Naive thymus-derived CD4-positive, alpha-beta T cell (primary cell): ENCODE data around the gene WWOX. TPM values are rescaled to one million over a fixed set of nuclear protein-coding genes. Genes with fewer than 3 reads are reported as not detected.
A peak's percentile ranks its signal among the peaks of the same experiment; 100 is the strongest.

Experiments used
- ATAC-seq: fragments of 150-1000 bp; cut with Tn5 transposase; 2 replicates; pipeline ENCODE4 v1.10.0; 2021; ENCODE audit warnings: mild to moderate bottlenecking, moderate library complexity
- CTCF ChIA-PET: fragments of 350-600 bp; sonication (Branson Sonifier 250); formaldehyde crosslinking; loops from one replicate; lab custom pipeline; 2021; ENCODE audit warnings: antibody characterized with exemption; lab: Charles Lee
- POLR2A ChIA-PET: fragments of 350-600 bp; sonication (Branson Sonifier 250); formaldehyde crosslinking; loops from one replicate; lab custom pipeline; 2021; ENCODE audit warnings: antibody characterized with exemption, inconsistent platforms; lab: Charles Lee
- DNase-seq, 9 donors: peaks; one replicate each; pipeline versions ENCODE4 v3.0.0 to v3.0.0-alpha.2; 2020 to 2022; ENCODE audit warnings: mixed read lengths in 1 of 9
- H3K27ac ChIP-seq: one replicate; pipeline ENCODE4 v1.7.0; 2013; ENCODE audit warnings: mild to moderate bottlenecking, low read depth, low read length, moderate library complexity
- H3K27me3 ChIP-seq, 2 donors: one replicate each; pipeline ENCODE4 v1.7.0; 2013; ENCODE audit warnings: low read length in 2 of 2, mild to moderate bottlenecking in 2 of 2, moderate library complexity in 2 of 2; ENCODE audit not compliant: control insufficient read depth in 2 of 2, insufficient read depth in 2 of 2
- H3K36me3 ChIP-seq, 3 experiments: 1 replicate in 2 of 3; 2 replicates in 1 of 3; pipeline ENCODE4 v1.7.0; 2013; ENCODE audit warnings: low read length in 3 of 3, mild to moderate bottlenecking in 3 of 3, moderate library complexity in 1 of 3; ENCODE audit not compliant: insufficient read depth in 3 of 3, control insufficient read depth in 2 of 3
- H3K4me1 ChIP-seq, 2 donors: one replicate each; pipeline ENCODE4 v1.7.0; 2013; ENCODE audit warnings: low read length in 2 of 2, mild to moderate bottlenecking in 2 of 2, moderate library complexity in 1 of 2; ENCODE audit not compliant: control insufficient read depth in 2 of 2, insufficient read depth in 2 of 2
- H3K4me3 ChIP-seq: 2 replicates; pipeline ENCODE4 v1.7.0; 2013; ENCODE audit warnings: mild to moderate bottlenecking, low read length
- H3K9me3 ChIP-seq, 3 experiments: 1 replicate in 2 of 3; 2 replicates in 1 of 3; pipeline ENCODE4 v1.7.0; 2013; ENCODE audit warnings: low read length in 3 of 3; ENCODE audit not compliant: control insufficient read depth in 2 of 3
- H3K27ac Mint-ChIP-seq, 9 donors: one replicate each; pipeline ENCODE4 v1.8.0; 2020 to 2022; ENCODE audit warnings: mixed read lengths in 9 of 9, mild to moderate bottlenecking in 8 of 9, moderate library complexity in 5 of 9, inconsistent platforms in 2 of 9
- H3K27me3 Mint-ChIP-seq, 5 donors: one replicate each; pipeline ENCODE4 v1.8.0; 2021 to 2022; ENCODE audit warnings: mixed read lengths in 5 of 5, mild to moderate bottlenecking in 1 of 5
- H3K36me3 Mint-ChIP-seq, 5 donors: one replicate each; pipeline ENCODE4 v1.8.0; 2020 to 2022; ENCODE audit warnings: mixed read lengths in 5 of 5, mild to moderate bottlenecking in 3 of 5, inconsistent platforms in 1 of 5
- H3K4me1 Mint-ChIP-seq, 7 donors: one replicate each; pipeline ENCODE4 v1.8.0; 2020 to 2022; ENCODE audit warnings: mixed read lengths in 7 of 7, mild to moderate bottlenecking in 3 of 7, inconsistent platforms in 1 of 7
- H3K4me3 Mint-ChIP-seq, 10 donors: one replicate each; pipeline ENCODE4 v1.8.0; 2020 to 2022; ENCODE audit warnings: mild to moderate bottlenecking in 10 of 10, mixed read lengths in 10 of 10, moderate library complexity in 6 of 10, inconsistent platforms in 2 of 10
- H3K9me3 Mint-ChIP-seq, 11 donors: one replicate each; pipeline ENCODE4 v1.8.0; 2020 to 2022; ENCODE audit warnings: mixed read lengths in 11 of 11, mild to moderate bottlenecking in 4 of 11, inconsistent platforms in 1 of 11, moderate library complexity in 1 of 11
- intact Hi-C, 2 donors: fragments of 100-400 bp; cut with micrococcal nuclease; formaldehyde crosslinking; loops; one replicate each; pipeline ENCODE4 v1.15.1; 2023
- polyA plus RNA-seq, 2 donors: library from polyadenylated mRNA; unstranded; fragments of 300-500 nt; fragmentation: Illumina TruSeq; gene quantifications; one replicate each; pipeline ENCODE4 v1.2.3, GENCODE V29; 2021
- total RNA-seq, 6 experiments: library from RNA in 5 of 6; stranded (reverse) in 5 of 6; gene quantifications; 1 replicate in 5 of 6; 2 replicates in 1 of 6; pipeline ENCODE4 v1.2.3 and lab custom pipeline; 2021 to 2026

Gene WWOX
- total and polyA plus RNA-seq, 7 experiments from 2014 or later, result 13.8 to 31.1 (median 20.8) TPM

DNA sequence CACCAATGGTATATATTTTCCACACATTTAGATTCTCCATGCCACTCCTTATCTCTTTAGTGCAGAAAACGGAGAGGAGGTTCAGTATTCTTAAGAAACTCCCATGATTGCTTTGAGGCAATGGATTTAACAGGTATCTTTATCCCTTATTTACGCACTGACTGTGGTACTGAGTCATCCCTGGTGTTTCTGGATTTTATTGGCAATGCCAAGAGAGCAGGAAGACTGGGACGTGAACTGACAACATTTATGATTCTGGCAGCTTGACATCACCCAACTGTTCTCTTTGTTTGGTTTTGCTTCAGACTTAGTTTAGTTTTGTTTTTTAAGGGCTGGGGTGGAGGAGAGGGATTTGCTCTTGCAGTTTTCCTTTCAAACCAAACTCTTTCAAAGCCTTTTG, 131.4 kb downstream of the WWOX start:
- Mint-ChIP-seq H3K27me3 (no peaks in the 10 kb centered on the region), H3K27ac (no peak overlapping the region), H3K36me3 (no peaks in the 10 kb centered on the region), H3K9me3 (no peaks in the 10 kb centered on the region), H3K4me3 (no peak overlapping the region), H3K4me1 (peaks cover 0 to 6% (median 4%) of the 10 kb centered on the region in 7 donors)
- no peaks in the 10 kb centered on the region for H3K36me3 ChIP-seq
- no peaks in the 10 kb centered on the region for H3K4me1 ChIP-seq
- DNase-seq, result no peak
- H3K4me3 ChIP-seq, result no peak overlapping the region
- H3K27ac ChIP-seq, result no peak overlapping the region
- ChIA-PET POLR2A (no interaction called here), CTCF (no interaction called here)
- H3K9me3 ChIP-seq, result no peaks in the 10 kb centered on the region
- no peak for ATAC-seq
- intact Hi-C loops, result no loop called here
- no peaks in the 10 kb centered on the region for H3K27me3 ChIP-seq

DNA sequence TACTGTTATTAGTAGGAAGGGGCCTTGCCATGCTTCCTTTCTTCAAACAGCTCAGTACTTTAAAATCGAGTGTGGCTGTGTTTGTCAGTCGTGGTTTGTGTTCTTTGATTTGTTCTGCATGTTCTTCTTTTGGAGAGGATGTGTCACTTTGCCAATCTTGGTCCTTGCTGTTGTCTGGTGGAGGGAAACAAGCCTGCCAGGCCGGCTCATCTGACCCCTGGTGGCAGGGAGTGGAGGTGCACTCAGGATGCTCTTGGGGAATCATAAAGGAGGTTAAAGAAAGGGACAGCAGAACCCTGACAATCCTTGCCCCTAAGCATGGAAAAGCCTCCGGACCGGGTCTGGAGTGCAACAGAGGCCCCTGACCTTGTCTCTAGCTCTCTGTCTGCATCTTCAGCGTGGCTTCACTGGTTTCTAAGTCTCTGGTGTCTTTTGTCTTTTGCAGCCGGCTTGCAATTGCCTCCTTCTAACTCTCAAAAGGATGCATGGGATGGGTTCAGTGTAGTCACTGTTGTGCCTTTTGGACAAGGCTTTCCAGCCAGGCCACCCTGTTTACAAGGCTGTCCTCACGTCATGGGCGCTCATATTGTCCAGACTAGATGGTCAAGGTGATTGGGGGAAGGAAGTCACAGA, 135.8 kb downstream of the WWOX start:
- no peak overlapping the region for H3K27ac Mint-ChIP-seq
- DNase-seq (peak; percentile 18 to 67 (median 49)), ATAC-seq (peak; percentile 80)
- no peaks in the 10 kb centered on the region for H3K36me3 ChIP-seq
- no peaks in the 10 kb centered on the region for H3K27me3 Mint-ChIP-seq
- CTCF ChIA-PET, result interaction anchor here (1.3 kb wide), 1 partner anchor 14 kb away, joined by 4 read pairs; no protein-coding TSS in a partner anchor
- peaks cover 0 to 6% (median 4%) of the 10 kb centered on the region in 7 donors for H3K4me1 Mint-ChIP-seq
- POLR2A ChIA-PET, result no interaction called here
- no peaks in the 10 kb centered on the region for H3K27me3 ChIP-seq
- H3K4me3 ChIP-seq, result no peak overlapping the region
- intact Hi-C loops, result loop anchor here (1.0 to 5.0 kb wide), 3 partner anchors 112 to 1367 kb away; partner anchors contain the start of gene MAF (in 1 of the 2)
- H3K4me1 ChIP-seq, result no peaks in the 10 kb centered on the region
- no peak overlapping the region for H3K27ac ChIP-seq
- H3K9me3 Mint-ChIP-seq, result no peaks in the 10 kb centered on the region
- no peak overlapping the region for H3K4me3 Mint-ChIP-seq
- no peaks in the 10 kb centered on the region for H3K9me3 ChIP-seq
- H3K36me3 Mint-ChIP-seq, result peaks cover 0 to 14% (median 4%) of the 10 kb centered on the region in 5 donors

DNA sequence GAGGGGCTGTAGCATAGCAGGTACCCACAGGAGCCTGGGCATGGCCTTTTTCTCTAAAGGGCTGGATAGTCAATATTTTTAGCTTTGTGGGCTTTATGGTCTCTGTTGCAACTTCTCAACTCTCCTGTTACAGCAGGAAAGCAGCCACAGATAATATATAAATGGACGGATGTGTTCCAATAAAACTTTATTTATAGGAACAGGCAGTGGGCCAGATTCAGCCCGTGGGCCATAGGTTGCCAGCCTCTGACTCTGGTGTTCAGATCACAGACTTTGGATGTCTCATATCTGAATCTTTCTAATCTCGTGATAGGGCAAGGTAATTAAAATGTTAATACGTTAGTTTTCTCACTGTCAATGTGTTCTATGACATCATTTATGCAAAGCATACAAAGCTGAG, 136.4 kb downstream of the WWOX start:
- intact Hi-C loops, result loop anchor here (1.0 to 5.0 kb wide), 3 partner anchors 113 to 1366 kb away; partner anchors contain the start of gene MAF (in 1 of the 2)
- H3K4me3 Mint-ChIP-seq, result no peak overlapping the region
- Histone ChIP-seq H3K4me1 (no peaks in the 10 kb centered on the region), H3K27me3 (no peaks in the 10 kb centered on the region), H3K36me3 (no peaks in the 10 kb centered on the region), H3K9me3 (no peaks in the 10 kb centered on the region), H3K4me3 (no peak overlapping the region), H3K27ac (no peak overlapping the region)
- ATAC-seq, result no peak
- H3K4me1 Mint-ChIP-seq, result peaks cover 0 to 6% (median 4%) of the 10 kb centered on the region in 7 donors
- H3K36me3 Mint-ChIP-seq, result peaks cover 0 to 19% (median 4%) of the 10 kb centered on the region in 5 donors
- ChIA-PET POLR2A (no interaction called here), CTCF (no interaction called here)
- no peaks in the 10 kb centered on the region for H3K27me3 Mint-ChIP-seq
- no peak for DNase-seq
- no peaks in the 10 kb centered on the region for H3K9me3 Mint-ChIP-seq
- no peak overlapping the region for H3K27ac Mint-ChIP-seq

- ATAC-seq (no peak), DNase-seq (no peak)
- Mint-ChIP-seq H3K4me1 (peaks cover 0 to 6% (median 4%) of the 10 kb centered on the region in 7 donors), H3K27ac (no peak overlapping the region), H3K4me3 (no peak overlapping the region), H3K27me3 (no peaks in the 10 kb centered on the region), H3K9me3 (no peaks in the 10 kb centered on the region), H3K36me3 (peaks cover 0 to 24% (median 8%) of the 10 kb centered on the region in 5 donors)
- Histone ChIP-seq H3K27ac (no peak overlapping the region), H3K4me3 (no peak overlapping the region), H3K27me3 (no peaks in the 10 kb centered on the region), H3K4me1 (no peaks in the 10 kb centered on the region), H3K9me3 (no peaks in the 10 kb centered on the region), H3K36me3 (no peaks in the 10 kb centered on the region)
- POLR2A ChIA-PET, result no interaction called here
- CTCF ChIA-PET, result interaction anchor here (0.5 to 0.6 kb wide), 2 partner anchors 220 to 325 kb away, joined by 3 to 6 read pairs; no protein-coding TSS in a partner anchor
- intact Hi-C loops, result loop anchor here in 1 of 2 donors (5.0 kb wide), 1 partner anchor 1364 kb away; the partner anchor contains the start of gene MAF
Observed at GRCh38 chr16:78237841-78238240, 138.4 kb downstream of the WWOX start.

DNA sequence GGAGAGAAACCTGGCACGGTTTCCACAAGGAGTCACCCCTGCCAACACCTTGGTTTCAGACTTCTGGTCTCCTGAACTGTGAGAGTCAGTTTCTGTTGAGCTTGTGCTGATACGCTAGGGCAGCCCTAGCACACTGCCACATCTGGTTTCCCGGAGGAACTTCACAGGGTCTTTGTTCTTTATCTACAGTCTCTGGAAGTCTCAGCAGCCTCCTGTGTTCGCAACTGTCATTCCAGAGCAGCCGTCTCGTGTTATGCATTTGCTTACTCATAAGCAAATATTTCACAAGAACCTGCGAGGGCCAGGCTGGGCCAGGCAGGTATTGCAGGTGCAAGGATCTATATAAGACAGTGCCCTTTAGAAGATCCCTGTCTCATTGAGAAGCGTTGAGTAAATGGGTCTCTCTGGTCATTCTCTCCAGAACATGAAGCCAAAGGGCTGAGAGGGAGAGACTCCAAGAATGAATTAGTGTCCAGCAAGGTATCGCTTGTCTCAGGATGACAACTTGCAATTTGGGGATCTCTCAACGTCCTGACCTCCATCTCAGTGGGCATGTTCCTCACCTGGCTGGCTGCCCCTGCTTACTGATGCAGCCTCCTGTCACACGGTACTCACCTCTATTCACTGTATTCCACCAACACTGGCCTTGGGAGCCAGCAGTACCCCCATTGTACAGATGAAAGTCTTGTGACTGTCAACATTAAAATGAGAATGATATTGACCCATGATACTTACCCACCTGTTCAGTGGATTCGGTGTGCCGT, 141.2 kb downstream of the WWOX start:
- intact Hi-C loops, result no loop called here
- H3K9me3 Mint-ChIP-seq, result no peaks in the 10 kb centered on the region
- H3K36me3 Mint-ChIP-seq, result peaks cover 0 to 28% (median 8%) of the 10 kb centered on the region in 5 donors
- ChIA-PET CTCF (no interaction called here), POLR2A (no interaction called here)
- no peaks in the 10 kb centered on the region for H3K27me3 Mint-ChIP-seq
- Histone ChIP-seq H3K4me1 (no peaks in the 10 kb centered on the region), H3K27me3 (no peaks in the 10 kb centered on the region), H3K36me3 (no peaks in the 10 kb centered on the region), H3K9me3 (no peaks in the 10 kb centered on the region), H3K27ac (no peak overlapping the region), H3K4me3 (no peak overlapping the region)
- DNase-seq, result no peak
- H3K27ac Mint-ChIP-seq, result no peak overlapping the region
- no peak for ATAC-seq
- H3K4me1 Mint-ChIP-seq, result peaks cover 0 to 2% (median 0%) of the 10 kb centered on the region in 7 donors
- H3K4me3 Mint-ChIP-seq, result no peak overlapping the region

DNA sequence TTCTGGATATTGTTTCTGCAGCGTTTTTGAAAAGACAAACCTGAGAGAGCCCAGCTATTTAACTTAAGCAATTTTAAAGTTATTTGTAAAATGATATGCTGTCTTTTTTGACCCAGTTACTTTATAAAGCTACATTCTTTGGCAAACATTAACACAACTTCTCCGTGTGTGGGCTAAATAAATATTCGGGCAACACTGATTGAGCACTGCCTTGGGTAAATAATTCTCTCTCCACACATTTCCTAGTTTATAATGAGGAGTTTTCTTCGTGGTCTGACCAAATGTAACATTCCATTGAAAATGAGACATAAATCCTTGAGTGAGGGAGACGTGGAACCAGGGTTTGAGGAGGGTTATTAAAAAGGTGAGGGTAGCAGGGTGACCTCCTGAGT, 142.8 kb downstream of the WWOX start:
- Histone ChIP-seq H3K4me3 (no peak overlapping the region), H3K36me3 (no peaks in the 10 kb centered on the region), H3K4me1 (no peaks in the 10 kb centered on the region), H3K27ac (no peak overlapping the region), H3K9me3 (no peaks in the 10 kb centered on the region), H3K27me3 (no peaks in the 10 kb centered on the region)
- Mint-ChIP-seq H3K36me3 (peaks cover 0 to 35% (median 12%) of the 10 kb centered on the region in 5 donors), H3K27me3 (no peaks in the 10 kb centered on the region), H3K4me3 (no peak overlapping the region), H3K27ac (no peak overlapping the region), H3K4me1 (peaks cover 0 to 6% (median 0%) of the 10 kb centered on the region in 7 donors), H3K9me3 (no peaks in the 10 kb centered on the region)
- ATAC-seq (no peak), DNase-seq (no peak)
- ChIA-PET POLR2A (no interaction called here), CTCF (interaction anchor here (0.6 kb wide), 1 partner anchor 23 kb away, joined by 3 read pairs; no protein-coding TSS in a partner anchor)
- intact Hi-C loops, result no loop called here
